ENCODE measurements around the gene IL1F10.

- no peak for TF ChIP-seq RAD51 (IDR thresholded peaks at IDR 0.05)
- TF ChIP-seq CTCF (IDR thresholded peaks at IDR 0.05 in 2 of 3, conservative IDR thresholded peaks at IDR 0.05 in 1 of 3; ENCODE audit: control insufficient read depth in 2 of 3, extremely low read depth in 1 of 3, insufficient read depth in 1 of 3, low read depth in 3 of 3, low read length in 3 of 3) = no peak
Observed at GRCh38 chr2:113078350-113078839, 10.6 kb downstream of the IL1F10 start.
